Stimulated activated CD8-positive, alpha-beta memory T cell treated with anti-CD3 and anti-CD28 coated beads, Interleukin-7, amount 100 ng/mL, for 48 hours (primary cell): ENCODE measurements around the gene PACS1.

ENCODE experiments used
- DNase-seq, 2 donors: peaks; one replicate each; pipeline ENCODE4 v3.0.0-alpha.2; 2020; ENCODE audit warnings: low read depth in 1 of 2; ENCODE audit errors: extremely low read depth in 1 of 2

Gene PACS1

DNA sequence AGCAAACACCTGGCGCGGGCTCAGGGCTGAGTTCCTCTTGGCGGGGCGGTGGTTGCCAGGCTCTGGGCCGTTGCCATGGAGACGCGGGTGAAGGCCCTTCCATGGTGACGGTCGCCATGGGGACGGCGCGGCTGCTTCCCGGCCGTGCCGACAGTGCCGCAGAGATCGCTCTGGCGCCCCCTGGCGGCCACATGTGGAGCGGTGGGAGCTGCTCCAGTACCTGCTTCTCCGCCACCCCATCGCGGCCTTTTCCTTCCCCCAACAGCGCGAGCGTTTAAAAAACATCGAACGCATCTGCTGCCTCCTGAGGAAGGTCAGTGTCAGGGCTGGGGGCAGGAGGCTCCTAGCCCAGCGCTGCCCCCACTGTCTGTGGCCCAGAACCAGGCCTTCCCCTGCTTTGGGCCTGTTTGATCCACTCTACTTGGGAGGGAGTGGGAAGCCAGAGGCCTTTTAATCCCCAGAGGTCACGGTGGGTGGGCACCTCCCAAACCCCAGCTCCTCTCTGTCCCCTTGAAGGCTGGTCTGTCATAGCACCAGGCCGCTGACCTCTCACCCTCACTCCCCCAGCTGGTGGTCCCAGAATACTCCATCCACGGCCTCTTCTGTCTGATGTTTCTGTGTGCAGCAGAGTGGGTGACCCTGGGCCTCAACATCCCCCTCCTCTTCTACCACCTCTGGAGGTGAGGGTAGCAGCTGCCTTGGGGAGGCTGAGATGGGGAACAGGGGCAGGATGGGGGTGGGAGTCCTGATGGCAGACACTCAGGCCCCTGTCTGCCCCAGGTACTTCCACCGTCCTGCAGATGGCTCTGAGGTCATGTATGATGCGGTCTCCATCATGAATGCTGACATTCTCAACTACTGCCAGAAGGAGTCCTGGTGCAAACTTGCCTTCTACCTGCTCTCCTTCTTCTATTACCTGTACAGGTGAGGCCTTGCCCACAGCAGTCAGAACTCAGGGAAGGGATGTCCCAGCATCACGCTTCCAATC lies 212.7 kb downstream of the PACS1 start:
- peak; percentile 97 for DNase-seq

DNA sequence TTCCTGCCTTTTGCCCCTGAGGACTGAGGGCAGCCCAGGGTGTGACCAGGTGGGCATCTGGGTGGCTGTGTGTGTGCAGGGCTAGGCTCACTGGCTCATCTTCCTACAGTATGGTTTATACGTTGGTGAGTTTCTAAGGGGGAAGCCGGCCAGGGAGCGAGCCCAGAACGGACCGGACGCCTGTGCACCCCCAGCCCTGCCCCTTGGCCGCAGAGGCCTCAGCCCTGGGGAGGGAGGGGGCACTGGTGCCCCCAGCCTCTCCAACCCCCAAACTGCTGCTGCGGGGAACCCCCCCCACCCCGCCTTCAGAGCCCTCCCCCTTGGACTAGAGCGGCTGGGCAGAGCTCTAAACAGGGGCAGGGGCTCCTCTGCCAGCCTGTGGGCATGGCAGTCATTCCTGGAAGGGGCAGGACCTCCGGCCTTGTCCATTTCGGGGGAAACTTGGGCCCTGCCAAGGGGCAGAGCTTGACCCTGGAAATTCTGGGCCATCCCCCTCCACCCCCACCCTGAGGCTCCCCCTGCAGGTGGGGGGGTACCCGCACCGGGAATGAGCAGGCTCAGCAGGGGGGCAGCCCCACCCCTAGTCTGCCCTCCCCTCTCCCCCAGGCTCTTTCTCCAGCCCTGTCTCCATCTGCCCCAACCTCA lies 213.5 kb downstream of the PACS1 start:
- DNase-seq, result no peak

DNA sequence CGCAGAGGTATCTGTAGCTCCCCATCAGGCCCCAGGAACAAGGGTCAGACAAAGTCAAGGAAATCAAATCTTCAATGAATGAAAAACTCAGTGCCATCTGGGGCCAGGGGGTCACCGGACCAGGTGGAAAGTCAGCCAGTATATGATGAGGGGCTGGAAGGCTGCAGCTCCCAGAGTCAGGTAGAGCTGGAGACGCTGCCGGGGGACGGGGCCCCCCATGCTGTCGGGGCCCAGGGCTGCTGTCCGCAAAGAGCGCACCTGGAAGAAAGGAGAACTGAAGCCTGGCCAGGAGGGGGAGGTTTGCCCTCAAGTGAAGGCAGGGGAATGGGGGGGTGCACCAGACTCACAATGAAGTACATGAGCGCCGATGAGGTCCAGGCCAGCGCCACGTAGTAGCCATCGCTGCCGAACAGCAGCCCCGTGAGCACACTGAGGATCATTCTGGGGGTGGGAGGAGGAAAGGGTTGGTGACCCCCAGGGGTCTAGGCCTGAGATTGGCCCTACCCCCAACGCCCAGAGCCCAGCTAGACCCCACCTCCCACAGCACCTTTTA lies 214.5 kb downstream of the PACS1 start:
- no peak for DNase-seq

DNA sequence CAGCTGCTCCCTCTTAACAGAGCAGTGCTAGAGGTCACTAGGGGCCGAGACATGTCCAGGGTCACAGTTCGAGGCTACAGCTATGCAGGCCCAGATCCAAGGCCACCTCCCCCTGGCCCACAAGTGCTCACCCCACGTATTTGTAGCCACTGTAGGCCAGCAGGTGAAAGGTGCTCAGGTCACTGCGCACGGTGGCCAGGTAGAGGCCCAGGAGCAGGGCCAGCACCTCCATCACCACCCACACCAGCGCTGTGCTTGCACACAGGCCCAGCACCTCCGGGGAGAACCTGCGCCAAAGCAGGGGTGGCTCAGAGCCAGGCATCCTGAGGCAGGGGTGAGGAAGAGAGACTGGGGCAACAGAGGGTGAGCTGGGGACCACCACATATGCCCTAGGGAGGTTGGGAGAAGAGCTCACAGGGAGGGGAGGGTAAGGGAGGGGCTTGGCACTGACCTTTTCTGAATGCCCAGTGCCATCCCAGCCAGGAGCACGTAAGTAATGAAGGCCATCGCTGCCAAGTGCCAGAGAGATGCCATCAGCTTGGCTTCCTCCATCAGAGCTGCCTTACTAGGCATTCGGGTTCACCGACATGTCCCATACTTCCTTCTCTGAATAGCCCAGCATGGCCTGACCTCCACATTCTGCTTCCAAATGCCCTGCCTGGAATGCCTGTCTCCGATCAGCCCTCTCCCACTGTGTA lies 215.3 kb downstream of the PACS1 start:
- no peak for DNase-seq

DNA sequence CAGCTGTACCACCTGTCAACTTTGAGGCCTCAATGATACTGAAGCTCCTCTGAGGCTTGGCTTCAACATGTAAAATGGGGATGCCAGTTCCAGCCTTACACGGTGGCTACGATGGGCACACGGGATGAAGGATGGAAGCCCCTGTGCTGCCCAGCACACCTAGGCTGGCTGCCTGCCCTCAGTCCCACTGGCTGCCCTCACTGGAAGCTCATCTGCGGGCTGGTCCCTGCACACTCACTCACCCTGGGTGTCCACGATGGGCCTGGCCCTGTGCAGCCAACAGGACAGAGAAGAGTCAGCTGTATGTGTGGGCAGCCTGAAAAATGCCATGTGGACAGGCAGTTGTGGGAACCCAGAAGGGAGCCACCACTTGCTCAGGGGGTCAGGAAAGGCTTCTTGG lies 216.6 kb downstream of the PACS1 start:
- no peak for DNase-seq

DNA sequence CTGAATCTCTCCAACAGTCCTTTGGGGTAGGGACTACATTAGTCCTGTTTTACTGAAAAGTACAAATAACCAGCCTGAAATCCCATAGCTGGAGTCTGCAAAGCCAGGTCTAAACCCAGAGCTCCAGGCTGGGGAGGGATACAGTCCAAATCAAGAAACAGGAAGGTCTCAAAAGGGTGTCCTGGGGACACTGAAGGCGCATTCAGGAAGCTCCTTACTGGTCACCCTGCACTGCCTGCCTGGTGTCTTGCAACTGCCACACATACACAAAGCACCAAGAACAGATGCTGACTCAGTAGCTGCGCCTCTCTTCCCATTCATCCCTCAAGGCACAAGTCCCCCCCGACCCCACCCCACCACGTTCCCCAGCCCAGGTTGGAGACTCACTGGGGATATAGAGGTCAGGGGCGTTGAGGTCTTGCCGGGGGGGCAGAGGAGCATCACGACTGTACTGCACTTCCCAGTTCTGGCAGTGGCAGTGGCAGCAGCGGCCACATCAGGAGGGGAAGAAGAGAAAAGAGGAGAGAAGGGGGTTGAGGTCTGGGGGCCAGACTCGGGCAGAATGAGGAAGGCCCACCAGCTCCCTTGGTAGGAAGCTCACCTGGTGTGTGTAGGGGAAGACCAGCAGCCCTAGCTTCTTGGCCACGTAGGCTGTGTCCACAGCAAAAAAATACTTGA lies 217.3 kb downstream of the PACS1 start:
- no peak for DNase-seq

DNA sequence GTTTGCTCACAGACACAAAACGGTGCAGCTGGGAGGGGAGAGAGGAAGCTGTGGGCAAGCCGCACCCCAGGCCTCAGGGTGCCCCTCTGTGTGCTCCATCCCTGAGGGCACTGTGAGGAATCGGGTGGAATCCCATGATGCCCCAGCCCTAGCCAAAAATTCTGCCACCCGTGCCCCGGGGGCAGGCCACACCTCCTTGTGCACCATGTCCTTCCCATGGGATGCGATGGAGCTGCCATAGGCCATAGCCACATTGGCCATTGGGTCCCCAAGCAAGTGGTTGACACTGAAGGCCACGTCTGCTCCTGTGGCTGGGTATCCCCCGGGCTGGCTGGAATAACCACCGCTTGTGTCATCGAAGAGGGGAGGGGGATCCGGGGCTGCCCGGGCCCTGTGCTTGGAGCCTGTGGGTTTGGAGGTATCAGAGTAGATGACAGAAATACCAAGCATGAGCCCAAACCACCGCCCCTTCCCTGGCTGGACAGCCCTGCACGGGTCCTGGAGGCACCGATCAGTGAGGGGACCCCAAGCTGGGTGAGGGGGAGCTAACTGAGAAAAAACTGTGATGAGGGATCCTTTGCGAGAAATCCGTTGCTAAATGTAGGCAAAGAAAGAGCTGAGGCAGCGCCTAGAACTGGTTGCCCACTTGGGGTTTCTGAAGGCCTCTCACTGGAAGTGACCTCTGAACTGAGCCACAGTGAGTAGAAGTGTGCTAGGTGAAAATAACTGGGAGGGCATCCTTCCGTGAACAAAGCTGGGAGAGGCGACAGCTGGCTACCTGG lies 218.0 kb downstream of the PACS1 start:
- DNase-seq, result no peak

DNA sequence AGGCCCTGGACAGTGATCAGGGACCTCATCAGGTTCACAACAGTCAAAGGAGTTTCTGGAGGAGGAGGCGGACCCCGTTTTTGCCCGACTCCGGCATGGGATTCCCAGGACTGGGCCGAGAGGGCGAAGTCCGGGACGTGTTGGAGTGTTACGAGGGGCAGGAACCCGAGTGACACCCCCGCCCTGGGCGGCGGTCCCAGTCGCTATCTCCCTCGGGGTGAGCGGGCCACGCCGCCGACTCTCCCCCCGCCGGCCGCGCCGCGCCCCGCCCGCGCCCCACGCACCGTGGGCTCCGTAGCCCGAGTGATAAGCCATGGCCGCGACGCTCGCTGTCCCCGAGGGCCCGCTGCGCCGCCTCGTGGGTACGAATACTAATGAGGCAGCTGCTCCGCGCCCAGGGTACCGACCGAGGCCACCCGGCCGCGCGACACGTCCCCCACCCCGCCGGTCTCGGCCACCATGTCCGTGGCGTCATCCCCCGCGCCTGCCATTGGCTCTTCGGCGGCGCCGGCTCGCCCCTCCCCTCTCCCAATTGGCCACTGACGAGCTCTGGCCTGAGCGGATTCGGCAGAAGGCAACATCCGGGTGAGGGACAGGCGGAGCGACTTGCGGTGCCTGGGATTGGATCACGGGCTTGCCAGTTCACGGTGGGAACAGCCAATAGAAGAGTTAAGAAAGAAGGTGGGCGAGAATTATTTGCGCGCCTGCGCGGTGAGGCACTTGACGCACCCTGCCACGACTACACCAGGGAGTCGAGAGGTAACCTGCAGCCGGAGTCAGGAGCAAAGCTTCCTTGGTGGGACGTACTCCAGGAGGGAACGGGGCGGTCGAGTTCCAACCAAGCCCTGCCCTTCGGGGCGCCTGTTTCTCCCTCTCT lies 218.8 kb downstream of the PACS1 start, which contains the start of gene YIF1A:
TSS of gene YIF1A (minus strand) at position 473 of the 877 bp plus-strand sequence. CDS start at position 315, 158 bp downstream.
- peak; percentile 93 to 98 for DNase-seq

DNA sequence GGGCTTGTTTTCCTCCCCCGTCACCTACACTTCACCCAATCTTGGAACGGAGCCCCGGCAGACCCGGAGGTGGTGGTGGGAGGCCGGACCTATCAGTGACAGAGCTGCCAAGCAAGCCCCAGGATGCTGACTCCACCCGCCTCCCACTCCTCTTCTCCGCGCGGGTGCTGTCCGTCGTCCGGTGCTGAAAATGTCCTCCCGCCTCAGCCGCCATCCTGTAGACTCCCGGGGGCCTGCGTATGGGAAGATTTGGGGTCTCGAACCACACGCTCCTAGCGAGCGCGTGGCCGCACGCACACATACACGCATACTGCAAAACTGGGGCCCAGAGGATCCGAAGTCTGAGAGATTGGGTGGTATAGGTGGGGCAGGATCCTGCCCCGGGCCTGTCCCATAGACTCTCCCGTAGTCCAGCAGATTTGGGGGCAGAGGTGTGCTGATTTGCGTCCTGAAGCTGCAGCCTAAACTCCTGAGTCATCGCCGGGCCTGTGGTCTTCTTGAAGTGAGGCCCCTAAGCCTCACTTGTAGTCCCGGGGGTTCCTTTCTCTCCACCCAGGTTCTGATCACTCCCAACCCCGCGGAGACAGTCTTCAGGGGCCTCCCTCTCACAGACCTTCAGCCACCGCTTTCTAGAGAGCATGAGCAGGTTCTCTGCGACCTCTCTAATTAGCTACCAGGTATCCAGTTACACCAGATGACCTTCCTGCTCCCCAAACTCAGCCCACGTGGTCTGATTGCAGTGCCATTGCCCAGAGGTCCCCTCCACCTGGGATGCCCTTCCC lies 219.7 kb downstream of the PACS1 start:
- peak; percentile 69 to 79 for DNase-seq

DNA sequence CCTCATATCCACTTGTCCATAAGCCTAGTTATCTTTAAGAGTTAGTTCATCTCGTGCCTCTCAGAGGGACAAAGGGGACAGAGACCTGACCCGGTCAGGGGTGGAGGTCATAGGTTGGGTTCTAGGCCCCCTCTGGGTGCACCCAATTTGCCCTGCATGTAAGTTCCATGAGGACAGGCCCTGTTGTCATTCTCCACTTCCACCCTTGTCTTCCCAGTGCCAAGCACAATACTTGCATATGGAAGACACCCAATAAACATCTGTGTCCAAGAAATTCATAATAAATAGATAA lies 220.2 kb downstream of the PACS1 start:
- no peak for DNase-seq

DNA sequence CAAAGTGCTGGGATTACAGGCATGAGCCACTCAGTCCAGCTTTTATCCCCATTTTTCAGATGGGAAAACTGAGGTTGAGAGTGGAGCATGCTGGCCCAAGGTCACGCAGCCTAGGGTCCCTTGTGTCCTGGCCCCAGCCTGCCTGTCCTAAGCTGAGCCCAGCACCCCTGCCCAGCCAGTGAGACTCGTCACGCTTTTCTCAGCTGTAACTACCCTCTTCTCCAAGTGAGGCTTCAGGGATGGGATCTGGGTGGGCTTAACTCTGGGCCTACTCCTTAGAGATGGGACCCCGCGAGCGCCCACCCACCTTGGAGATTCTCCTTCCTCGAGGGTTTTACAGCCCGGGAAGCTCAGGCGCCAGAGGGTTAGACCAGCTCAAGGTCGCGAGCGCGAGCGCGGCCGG lies 221.2 kb downstream of the PACS1 start:
- DNase-seq, result no peak

DNA sequence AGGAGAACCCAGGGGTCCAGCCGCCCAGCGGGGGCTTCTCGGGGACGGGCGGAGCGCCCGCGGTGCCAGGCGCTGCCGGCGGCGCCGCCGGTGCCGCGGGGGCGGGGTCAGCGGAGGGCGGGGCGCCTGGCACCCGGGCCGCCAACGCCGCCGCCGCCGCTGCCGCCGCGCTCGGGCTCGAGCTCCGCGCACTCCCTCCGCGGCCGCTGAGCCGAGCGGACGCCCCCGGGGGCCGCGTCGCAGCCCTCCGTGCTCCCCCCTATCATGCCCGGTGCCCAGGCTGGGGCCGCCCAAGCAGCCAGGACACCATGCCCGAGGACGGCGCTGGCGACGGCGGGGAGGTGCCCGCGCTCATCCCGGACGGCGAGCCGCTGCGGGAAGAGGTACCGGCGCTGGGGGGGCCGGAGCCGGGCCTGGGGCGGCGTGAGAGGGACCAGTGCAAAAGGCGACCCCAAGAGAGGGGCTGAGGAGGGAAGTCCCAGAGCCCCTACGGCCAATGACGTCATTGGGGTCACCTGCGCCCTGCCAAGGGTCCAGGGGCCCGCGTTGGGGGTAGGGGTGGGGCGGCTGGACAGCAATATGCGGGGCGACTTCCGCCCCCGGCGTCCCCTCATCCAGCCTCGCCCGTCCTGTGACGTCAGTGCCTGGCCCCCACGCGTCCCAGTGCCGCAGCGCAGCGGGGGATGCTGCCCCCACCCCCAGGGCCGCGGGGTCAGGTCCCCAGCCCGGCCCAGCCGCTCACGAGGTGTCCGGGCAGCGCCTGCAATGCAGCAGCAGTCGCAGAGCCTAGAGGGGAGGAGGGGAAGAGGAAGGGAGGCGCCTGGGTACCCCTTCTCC lies 221.9 kb downstream of the PACS1 start, which contains the start of gene TMEM151A:
TSS of gene TMEM151A (plus strand) at position 189 of the 837 bp plus-strand sequence. CDS start at position 309, 120 bp downstream.
- DNase-seq, result no peak

DNA sequence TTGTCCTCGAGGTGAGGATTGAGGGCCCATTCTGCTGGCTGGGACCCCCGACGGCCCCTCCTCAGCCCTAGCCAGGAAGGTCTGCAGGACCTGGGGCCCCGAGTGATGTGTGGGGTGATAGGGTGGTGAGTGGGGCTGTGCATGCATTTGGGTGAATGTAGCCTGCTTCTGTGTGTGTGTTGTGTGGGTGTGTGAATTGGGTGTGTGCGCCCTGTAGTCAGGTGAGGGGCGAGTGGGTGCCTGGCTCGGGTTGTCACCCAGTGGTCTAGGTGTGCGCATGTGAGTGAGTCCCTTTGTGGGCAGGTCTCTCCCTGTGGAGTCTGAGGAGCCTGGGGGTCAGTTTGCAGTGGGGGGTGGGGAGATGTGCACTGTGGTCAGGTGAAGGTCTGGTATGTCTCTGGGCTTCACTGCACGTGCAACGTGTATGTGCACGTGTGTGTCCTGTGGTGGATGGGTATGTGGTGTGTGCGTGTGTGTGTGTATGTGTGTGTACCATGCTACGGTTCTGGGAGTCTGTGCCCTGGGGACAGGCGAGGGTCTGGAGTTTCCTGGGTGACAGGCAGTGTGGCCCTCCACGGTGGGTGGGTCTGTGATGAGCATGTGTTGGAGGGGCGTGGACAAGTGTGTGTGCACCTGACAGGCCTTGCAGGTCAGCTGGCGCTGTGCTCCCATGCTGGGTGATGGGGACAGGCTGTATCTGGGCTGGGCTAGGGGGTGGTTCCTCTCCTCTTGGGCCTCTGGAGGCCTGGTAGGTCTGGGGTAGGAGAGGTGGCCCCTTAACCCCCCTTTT lies 222.7 kb downstream of the PACS1 start:
- DNase-seq, result no peak

DNA sequence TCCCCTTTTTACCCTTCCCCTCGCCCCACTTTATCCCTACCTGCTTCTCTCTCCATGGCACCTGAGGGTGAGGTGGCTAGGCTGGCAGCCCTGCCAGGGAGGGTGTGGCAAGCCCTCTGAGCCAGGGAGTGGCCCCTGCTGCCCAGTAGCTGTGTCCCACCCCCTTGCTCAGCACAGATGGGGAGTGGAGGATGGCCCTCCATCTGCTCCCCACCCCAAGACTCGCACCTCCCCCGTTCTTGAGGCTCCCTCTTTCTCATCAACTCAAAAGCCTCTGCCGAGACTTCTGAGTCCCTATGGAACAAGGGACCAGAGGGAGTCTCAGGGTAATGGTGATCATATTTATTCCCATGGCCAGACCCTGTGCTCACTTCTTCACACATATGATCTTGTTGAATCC lies 223.3 kb downstream of the PACS1 start:
- no peak for DNase-seq

DNA sequence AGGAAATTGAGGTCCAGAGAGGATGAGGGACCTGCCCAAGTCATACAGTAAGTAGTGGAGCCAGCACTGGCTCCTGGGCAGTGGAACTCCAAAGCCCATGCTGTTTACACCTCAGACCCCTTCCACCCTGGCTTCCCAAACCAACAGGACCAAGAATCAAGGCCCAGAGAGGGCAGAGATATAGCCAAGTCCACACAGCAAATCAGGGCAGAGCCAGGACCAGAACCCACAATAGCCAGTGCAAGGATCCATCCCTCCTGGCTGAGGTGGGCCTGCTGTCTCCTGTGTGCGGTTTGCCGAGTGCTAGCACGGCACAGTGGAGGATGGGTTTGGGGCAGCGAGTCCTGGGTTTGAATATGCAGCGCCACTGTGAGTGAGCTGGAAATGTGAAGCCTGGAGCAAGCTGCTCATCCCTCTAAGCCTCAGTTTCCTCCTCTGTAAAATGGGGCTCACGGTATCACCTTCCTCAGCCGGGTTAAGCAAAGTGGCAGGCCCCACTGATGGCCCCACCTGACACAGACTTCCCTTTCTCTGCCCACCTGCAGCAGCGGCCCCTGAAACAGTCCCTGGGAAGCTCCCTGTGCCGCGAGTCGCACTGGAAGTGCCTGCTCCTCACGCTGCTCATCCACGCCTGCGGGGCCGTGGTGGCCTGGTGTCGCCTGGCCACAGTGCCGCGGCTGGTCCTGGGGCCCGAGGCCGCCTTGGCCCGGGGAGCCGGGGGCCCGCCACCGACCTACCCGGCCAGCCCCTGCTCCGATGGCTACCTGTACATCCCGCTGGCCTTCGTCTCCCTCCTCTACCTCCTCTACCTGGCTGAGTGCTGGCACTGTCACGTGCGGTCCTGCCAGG lies 223.9 kb downstream of the PACS1 start:
- no peak for DNase-seq
